DMS 273 (cell line): ENCODE data around the gene CHCHD10.

ENCODE experiments used
- DNase-seq: peaks from one replicate; lab custom pipeline; 2025; ENCODE audit not compliant: unreplicated experiment; lab: John Stamatoyannopoulos, UW

The CHCHD10 gene

DNA sequence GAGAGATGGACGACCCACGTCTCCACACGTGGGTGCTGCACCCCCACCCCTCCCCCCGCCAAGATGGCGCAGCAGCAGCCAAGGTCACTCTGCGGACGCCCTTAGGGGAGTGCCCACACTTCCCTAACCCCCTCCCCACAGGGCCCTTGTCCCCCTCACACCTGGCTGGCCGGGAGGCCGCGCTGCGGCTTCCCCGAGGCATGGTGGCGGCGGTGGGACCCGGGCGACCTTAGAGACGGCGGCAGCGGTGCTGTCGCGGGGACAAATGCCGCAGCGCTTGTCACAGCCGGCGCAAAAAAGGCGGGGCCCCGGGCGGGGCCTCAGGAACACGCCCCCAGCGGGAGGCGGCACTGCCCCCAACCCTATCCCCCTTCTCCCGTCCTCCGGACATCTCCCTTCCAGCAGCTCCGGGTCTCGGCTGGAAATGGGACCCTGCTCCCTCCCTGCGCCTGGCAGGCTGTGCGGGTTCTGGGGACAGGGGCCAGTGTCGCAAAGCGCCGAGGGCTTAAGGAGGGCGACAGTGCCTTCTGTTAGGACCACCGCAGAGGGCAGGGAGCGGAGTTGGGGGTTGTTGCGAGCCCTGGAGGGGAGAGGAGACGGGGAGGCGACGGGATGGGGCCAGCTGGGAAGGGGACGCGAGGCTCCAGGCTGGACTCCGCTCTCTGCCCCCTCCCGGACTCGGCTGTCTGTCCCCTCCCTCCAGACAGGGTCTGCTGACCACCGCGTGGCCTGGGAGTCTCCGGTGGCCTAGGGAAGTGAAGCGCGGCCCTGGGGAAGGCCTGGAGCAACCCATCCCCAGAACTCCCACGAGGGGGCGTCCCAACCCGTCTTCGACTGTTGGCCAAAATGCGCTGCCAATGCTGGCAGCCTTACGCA is at the start of gene CHCHD10:
TSS of gene CHCHD10 (minus strand) at position 300 of the 876 bp plus-strand sequence. CDS start at position 202, 98 bp downstream.
- DNase-seq, result peak; percentile 85

DNA sequence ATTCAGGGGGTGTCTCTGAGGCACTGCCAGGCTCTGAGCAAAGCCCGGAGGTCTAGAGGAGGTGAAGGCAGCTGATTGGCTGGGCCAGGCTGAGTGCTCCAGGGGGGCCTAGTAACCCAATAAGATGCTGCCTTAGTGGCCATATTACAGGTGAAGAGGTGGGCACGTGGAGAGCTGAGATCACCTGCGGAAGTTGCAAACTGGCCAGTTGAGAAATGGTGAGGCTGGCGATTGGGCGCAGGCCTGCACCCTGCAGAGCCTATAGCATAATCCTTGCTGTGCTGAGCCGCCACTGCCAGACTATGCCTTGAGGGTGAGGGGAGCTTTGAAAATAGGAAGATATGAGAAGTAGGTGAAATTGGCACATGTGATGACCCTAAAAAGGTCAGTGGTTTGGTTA is 49.4 kb upstream of the CHCHD10 start:
- no peak for DNase-seq

DNA sequence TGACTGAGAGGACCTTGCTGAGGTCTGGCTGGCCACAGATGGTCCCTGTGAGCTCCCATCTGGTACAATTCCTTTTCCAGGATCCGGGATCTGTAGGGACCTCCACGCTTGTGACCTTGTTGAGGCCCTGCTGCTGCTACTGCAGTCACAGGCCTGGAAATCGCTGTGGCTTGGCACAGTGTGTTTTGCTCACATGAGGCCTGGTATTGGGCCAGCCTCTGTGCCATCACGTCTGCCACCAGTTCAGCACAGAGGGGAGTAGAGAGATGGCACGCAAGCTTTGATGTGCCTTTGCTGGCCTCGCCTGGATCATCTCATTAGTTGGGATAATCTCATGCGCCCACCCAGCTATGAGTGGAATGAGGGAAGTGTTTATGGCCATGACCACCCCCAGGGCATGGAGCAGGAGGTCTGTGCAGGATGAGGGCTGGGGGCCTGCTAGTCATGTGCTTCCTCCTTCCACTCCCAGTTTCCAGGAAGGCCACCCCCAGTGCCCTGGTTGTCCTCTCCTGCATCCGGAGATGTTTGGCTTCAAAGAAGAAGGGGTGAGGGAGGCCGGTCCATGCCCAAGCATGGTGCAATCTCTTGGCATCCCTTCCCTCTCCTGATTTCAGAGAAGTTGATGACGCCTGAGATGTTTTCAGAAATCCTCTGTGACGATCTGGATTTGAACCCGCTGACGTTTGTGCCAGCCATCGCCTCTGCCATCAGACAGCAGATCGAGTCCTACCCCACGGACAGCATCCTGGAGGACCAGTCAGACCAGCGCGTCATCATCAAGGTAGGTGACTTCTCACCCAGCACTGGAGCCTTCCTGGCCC is 48.6 kb upstream of the CHCHD10 start:
- DNase-seq, result peak; percentile 88

DNA sequence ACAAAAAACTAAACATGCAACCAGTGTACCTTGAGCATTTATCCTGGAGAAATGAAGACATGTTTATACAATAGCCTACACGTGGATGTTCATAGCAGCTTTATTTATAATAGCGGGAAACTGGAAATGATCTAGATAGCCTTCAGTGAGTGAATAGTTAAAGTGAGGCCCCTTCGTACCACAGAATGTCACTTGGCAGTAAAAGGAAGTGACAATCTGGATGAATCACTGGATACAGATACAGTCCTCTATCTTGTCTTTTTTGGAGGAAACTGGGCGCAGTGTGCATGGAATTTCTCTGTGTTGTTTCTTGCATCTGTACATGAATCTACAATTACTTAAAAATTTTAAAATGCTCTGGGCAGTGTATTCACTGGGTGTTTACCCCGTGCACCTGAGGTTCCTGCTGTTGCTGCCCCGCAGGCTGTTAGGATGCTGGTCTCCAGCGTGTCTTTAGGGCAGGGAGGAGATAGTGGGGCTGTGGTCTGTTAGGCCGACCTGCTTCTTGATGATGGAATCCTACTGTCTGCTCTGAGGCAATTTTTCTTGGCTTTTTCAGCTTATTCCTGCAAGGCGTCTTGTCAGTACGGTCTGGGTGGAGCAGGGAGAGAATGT is 47.9 kb upstream of the CHCHD10 start:
- no peak for DNase-seq

DNA sequence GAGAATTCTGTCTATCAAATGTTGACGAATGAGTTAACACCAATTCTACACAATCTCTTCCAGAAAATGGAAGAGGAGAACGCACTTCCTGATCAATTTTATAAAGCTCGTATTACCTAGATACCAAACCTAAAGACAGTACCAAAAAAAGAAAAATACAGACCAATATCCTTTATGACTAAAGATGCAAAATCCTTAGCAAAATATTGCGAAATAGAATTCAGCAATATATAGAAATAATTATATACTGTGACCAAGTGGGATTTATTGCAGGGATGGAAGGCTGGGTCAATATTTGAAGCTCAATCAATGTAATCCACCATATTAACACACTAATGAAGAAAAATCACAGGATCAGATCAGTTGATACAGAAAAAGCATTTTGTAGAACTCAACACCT is 44.6 kb upstream of the CHCHD10 start:
- no peak for DNase-seq

DNA sequence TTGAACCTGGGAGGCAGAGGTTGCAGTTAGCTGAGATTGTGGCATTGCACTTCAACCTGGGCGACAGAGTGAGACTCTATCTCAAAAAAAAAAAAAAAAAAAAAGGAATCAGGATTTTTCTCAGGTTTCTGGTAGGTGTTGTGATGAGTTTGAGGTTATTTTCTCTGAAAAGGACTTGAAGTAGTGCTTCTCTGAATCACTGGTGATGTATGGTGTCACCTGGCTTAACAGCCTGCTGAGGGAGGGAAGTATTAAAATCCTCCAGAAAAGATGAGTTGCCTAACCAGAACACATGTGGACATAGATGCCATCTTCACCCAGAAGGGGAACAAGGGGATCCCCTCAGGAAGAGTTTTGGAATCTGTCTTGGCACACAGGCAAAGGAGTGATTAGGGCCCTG is 39.1 kb upstream of the CHCHD10 start:
- DNase-seq, result no peak

DNA sequence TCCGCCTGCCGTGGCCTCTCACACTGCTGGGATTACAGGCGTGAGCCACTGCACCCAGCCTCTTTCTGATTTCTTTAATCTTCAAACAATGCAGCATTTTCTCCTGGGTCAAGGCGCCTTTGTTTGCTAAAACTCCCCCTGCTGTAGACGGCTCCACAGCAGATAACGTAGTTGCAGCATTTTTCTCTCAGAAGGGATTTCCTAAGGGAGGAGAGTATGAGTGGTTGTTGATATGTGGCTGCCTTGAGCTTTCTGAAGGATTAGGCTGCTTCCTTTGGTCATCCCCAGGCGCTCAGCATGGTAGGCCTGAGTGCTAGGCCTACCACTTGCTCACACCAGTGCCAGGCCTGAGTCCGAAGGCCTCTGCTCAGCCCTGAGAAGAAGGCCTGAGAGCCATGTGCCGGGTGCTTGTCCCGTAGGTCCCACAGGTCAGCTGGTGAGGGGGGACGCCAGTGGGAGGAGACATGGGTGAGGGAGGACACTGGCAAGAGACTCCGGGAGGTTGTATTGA is 37.1 kb upstream of the CHCHD10 start:
- DNase-seq, result no peak

DNA sequence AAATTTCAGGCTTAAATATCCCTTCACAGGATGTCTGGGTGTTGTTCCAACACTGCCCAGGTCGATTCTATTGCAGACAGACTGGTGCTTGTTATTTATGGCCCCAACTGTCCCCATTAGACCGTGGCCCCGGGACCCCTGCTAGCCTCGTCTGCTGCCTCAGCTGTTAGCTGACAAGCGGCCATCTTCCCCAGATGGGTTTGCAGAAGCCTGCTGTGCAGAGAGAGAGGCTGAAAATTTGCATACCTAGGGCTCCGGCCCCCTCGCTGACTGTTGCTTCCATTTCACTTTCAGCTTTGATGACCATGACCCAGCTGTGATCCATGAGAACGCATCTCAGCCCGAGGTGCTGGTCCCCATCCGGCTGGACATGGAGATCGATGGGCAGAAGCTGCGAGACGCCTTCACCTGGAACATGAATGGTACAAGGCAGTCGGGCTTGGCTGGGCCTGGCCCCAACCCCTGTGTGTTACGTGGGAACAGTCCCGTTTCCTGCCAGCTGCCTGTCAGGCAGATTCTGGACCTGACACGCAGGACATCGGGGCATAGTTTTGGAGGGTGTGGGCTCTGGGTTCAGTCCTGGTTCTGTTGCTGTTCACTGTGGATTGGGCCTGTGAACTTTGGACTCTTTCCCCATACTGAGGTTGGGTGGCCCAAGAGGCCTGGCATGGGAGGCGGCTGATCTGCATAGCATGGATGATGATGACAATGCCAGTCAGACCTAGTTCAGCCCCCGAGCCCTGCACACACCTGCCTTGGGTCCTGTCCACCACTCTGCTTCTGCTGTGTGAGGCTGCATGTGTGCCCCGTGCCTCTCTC is 35.4 kb upstream of the CHCHD10 start:
- DNase-seq, result no peak

DNA sequence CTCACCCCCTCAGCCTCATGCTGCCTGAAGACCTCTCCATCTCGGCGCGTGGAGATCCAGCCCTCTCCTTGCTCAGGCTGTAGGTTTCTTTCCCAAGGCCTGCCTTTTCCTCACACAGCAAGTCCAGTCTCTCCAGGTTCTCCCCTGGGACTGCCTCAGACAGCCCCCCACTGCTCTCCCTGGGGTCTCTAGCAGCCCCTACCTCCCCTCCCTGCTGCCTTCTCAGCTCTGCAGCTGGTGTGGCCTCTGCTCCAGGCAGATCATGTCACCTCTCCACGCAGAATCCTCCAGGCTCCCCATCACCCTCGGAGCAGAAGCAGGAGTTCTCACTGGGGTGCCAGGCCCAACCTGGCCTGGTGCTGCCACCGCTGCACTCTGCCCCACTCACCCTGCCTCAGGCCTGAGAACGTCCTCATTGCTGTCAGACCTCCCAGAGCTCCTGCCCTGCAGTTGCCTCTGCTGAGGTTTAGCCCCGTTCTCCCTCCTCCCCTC is 34.2 kb upstream of the CHCHD10 start:
- no peak for DNase-seq

DNA sequence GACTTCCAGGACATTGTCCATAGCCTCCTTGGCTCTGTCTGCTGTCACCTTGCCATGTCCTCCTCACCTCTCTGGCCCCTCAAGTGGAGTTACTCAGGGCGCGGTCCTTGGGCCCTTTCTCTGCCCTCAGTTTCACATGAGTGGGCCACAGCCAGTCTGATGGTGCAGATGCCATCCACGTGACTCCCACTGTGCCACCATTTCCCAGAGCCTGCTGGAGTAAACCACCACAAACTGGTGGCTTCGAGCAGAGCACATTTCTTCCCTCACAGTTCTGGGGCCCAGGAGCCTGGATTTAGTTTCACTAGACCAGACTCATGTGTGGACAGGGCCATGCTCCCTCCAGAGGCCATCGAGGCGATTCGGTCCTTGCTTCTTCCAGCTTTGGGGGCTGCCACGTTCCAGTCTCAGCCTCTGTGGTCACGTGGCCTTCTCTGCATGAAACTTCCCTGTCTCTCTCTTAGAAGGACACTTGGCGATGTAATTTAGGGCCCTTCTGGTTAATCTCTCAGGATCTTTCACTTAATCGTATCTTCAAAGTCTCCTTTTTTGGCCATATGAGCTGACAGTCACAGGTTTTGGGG is 33.6 kb upstream of the CHCHD10 start:
- DNase-seq, result no peak

DNA sequence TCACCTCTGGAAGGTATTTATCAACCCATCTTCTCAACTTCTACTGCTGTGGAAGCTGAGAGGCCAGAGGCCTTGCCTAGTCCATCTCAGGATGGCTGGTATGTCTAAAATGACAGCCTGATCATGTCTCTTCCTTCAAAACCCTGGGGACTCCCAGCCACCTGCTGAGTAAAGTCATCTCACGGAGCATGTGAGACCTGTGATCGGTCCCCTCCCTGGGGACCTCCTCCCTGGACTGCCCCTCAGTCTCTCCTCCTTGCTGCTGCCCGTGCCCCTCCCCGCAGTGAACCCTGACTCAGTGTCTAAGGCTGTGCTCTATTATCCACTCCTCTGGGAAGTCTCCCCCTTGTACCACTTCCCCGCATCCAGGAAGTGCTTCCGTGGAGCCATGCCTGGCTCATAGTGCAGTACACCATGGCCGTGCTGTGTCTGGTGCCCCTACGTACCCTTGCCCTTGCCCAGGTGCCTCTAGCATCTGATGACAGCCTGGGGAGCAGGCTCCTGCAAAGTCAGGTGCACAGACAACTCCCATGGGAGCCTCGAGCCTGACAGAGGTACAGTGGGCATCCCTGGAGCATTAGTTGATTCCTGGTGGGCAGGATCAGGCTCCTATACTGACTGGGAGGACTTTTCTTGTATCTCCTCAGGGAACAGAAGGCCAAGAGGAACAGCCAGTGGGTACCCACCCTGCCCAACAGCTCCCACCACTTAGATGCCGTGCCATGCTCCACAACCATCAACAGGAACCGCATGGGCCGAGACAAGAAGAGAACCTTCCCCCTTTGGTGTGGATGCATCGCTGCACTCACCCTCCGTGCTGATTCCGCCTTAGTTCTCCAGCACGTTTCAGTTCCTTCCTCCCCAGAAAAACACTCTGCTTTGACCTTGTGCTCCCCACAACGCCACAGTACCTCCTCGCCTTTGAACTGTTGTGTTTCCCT is 32.8 kb upstream of the CHCHD10 start:
- no peak for DNase-seq

DNA sequence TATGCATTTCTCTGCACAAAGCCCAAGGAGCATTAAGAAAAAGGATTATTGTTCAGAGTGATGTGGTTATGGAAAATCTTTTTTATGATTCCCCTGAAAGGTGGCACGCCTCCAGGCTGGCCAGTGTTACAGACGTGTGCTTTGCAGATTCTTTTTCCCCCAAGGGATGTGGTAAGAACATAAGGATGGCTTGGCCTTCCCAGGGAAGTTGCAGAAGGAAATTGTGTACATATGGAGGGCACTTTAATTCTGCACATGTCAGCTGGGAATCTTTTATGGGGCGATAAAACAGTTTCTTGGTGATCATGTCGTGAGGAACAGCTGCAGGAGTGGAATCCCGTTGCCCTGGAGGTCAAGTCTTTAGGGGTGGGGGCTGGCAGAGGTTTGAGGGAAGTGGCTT is 28.7 kb upstream of the CHCHD10 start:
- DNase-seq, result no peak

DNA sequence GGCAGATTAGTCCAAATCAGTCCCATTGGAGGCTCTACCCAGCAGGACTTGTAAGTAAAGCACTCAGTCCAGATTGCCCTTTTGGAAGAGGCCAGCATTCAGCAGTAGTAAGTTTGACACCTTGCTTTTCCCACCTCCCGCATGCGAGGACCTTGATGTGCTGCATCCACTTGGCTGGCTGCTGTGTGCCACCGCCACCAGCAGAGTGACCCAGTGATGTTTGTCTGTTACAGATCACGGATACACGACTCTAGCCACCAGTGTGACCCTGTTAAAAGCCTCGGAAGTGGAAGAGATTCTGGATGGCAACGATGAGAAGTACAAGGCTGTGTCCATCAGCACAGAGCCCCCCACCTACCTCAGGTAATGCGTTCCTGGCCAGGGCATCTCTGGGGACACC is 25.6 kb upstream of the CHCHD10 start:
- DNase-seq, result no peak

DNA sequence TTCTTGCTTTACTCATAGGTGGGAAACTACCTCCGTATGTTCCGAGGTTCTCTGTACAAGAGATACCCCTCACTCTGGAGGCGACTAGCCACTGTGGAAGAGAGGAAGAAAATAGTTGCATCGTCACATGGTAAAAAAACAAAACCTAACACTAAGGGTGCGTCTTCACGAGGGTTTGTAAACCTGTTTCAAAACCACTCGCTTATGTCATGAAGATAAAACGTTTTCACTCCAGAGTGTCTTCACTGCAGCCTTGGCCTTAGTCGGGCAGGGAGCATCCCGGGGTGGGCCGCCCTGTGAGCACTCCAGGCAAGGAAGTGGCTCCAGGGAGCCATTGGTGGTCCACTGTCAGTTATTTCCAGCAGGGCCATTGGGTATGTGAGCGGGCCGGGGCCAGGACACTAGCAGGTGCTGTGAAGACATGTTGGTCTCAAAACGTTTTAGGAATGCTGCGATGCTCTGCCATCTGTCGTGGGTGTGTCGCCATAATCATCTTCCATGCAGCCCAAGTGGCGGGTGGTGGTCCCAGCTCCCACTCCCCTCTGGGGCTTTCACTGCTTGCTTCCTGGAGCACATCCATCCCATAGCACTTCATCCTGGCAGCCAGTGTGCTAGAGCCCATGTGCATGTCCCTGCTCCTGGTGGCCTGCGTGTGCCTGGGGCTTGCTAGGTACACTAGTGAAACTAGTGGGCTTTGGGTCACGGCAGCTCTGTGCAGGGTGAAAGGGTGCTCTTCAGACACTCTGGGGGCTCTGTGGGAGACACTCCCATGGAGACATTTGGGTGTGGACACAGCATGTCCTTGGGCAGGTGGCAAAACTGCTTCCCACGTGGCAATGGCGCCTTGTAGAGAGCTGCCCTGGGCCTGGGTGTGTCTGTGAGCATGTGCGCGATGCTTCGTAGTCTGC is 24.2 kb upstream of the CHCHD10 start:
- DNase-seq, result no peak

DNA sequence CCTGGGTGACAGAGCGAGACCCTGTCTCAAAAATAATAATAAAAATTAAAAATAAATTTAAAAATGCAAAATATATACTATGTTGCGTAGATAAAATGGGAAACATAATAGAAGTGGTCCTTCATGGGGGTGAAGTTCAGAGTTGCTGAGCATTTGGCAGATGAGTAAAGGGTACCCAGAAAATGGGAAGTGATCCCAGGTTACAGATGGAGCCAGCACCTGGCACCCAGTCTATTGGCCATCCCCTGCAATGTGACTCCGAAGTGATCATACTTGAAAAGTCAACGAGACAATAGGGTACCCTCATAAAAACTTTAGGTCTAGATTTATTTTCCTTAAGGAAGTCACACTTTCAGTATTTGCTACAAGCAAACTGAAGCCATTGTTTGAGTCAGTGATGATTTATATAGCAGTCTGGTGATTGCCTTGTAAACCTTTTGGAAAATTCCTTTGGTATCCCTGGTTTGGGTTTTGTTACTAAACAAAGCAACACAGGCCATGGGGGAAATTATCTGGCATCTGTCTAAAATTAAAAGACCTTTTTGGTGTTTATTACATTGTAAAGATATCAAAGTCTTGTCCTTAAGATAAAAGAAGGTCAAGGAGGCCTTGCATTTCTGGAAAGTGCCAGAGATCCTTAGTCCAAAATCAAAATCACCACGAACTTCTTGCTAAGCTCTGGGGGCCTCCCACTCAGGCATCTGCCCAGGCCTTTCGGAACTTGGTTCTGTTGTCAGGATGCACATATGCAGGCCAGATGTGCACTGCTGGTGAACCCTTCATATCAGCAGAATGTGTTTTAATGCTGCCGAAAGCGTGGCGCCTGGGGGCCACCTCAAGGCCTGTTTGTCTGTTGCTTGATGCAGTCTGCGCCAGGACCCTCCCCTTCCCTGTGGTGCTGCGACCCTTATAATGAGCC is 23.3 kb upstream of the CHCHD10 start:
- peak; percentile 24 for DNase-seq

DNA sequence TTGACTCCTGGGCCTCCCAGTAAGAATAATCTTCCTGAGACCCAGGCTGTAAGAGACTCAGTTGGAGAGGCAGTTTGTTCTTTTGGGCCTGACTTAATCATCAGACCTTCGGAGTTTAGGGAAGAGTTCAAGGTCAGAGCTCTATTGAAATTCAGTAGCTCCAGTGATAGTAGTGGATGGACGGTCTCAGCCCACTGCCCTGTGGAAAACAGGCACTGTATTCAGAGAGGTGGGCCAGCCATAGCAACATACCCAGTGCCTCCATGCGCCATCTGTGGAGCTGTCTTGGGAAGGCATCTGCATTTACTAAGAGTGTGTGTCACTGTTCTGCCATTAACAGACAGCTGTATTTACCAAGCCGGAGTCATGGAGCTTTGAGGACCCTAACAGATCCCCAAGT is 21.9 kb upstream of the CHCHD10 start:
- DNase-seq, result peak; percentile 41

DNA sequence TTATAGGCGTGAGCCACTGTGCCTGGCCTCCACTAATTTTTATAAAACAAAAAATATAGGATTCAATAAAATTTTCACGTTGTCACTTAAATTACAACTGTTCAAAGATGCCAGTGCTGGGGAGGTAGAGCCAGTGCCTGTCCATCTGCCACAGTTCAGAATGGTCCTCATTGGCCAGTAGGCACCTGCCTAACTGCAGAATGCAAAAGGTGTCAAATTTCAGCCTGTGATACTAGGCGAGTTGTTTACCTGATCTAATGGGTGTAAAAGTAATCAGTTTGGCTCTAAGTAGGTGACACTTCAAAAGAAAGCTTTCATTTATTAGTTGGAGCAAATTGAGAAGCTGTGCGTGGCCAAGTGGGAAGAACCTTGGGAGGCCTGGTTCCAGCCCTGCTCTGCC is 21.3 kb upstream of the CHCHD10 start:
- no peak for DNase-seq
